SU-DHL-6 (cell line): ENCODE data around the gene CATSPERE.
"Not testable (repeated sequence)": the region's sequence is repeated elsewhere in the genome, so short reads cannot be mapped to it uniquely, and the experiment has no call there.

Experiments used
- H2AFZ ChIP-seq: fragments of 200-600 bp; sonication (generic); 2 replicates; pipeline ENCODE4 v1.6.1; 2014; ENCODE audit warnings: low read depth, mild to moderate bottlenecking, moderate library complexity, mixed read lengths, antibody characterized with exemption, low read length; ENCODE audit not compliant: severe bottlenecking
- H3F3A ChIP-seq: fragments of 200-600 bp; shearing (Covaris generic); 2 replicates; pipeline ENCODE4 v1.6.0; 2016; ENCODE audit warnings: antibody characterized with exemption, mild to moderate bottlenecking; ENCODE audit not compliant: insufficient read depth
- H3K27ac ChIP-seq: fragments of 200-600 bp; sonication (generic); 2 replicates; pipeline ENCODE4 v1.5.1; 2016; ENCODE audit warnings: low read depth, mild to moderate bottlenecking, low read length, moderate library complexity, mixed read lengths
- H3K27me3 ChIP-seq: fragments of 200-600 bp; sonication (generic), shearing (Covaris generic); 2 replicates; pipeline ENCODE4 v1.6.0; 2014; ENCODE audit warnings: mild to moderate bottlenecking, low read length
- H3K36me3 ChIP-seq: fragments of 200-600 bp; sonication (generic); 2 replicates; pipeline ENCODE4 v1.6.1; 2014; ENCODE audit warnings: mild to moderate bottlenecking, low read length, mixed read lengths
- H3K4me2 ChIP-seq: fragments of 300-600, 200-600 bp; shearing (Covaris generic), sonication (generic); 2 replicates; pipeline ENCODE4 v1.6.0; 2014; ENCODE audit warnings: low read length, low read depth, mild to moderate bottlenecking; ENCODE audit not compliant: poor library complexity, severe bottlenecking
- H3K4me3 ChIP-seq: fragments of 200-600 bp; sonication (generic); 2 replicates; pipeline ENCODE4 v1.5.1; 2014; ENCODE audit warnings: antibody characterized with exemption, low read length, mild to moderate bottlenecking, mixed read lengths; ENCODE audit not compliant: insufficient read depth, poor library complexity, severe bottlenecking
- H3K79me2 ChIP-seq: fragments of 200-600 bp; sonication (generic); 2 replicates; pipeline ENCODE4 v1.6.1; 2014; ENCODE audit warnings: mild to moderate bottlenecking, low read length, moderate library complexity; ENCODE audit not compliant: insufficient read depth
- H3K9ac ChIP-seq: fragments of 200-600 bp; sonication (generic); 2 replicates; pipeline ENCODE4 v1.7.0; 2014; ENCODE audit warnings: mild to moderate bottlenecking, low read length
- H3K9me2 ChIP-seq: fragments of 200-600 bp; sonication (generic); replicated peaks from 2 replicates; pipeline ENCODE4 v1.6.1; 2014; ENCODE audit warnings: low read length; ENCODE audit not compliant: insufficient read depth
- H3K9me3 ChIP-seq: fragments of 200-600 bp; sonication (generic); 2 replicates; pipeline ENCODE4 v1.6.1; 2014; ENCODE audit warnings: low read length, mixed read lengths; ENCODE audit not compliant: insufficient read depth
- H4K20me1 ChIP-seq: fragments of 200-600 bp; sonication (generic); 2 replicates; pipeline ENCODE4 v1.6.1; 2014; ENCODE audit warnings: low read depth, mild to moderate bottlenecking, antibody characterized with exemption, low read length, moderate library complexity, mixed read lengths
- CTCF ChIP-seq: fragments of 200-600 bp; sonication (generic); IDR thresholded peaks from one replicate; pipeline ENCODE4 v1.5.1; 2017; ENCODE audit warnings: antibody characterized with exemption, mild to moderate bottlenecking, low read length, moderate library complexity; ENCODE audit not compliant: insufficient read depth, poor library complexity, severe bottlenecking
- EZH2phosphoT487 ChIP-seq: fragments of 200-600 bp; sonication (generic), shearing (Covaris generic); conservative IDR thresholded peaks from 2 replicates; pipeline ENCODE4 v1.6.1; 2018; ENCODE audit warnings: mild to moderate bottlenecking, antibody characterized with exemption, low read length, moderate library complexity, mixed read lengths

CATSPERE gene

GRCh38 chr1:244466724-244467123, 5.7 kb downstream of the CATSPERE start:
- Histone ChIP-seq H3K4me2 (no peak overlapping the region), H3K27me3 (no peaks in the 10 kb centered on the region)

GRCh38 chr1:244473059-244473605, 12.1 kb downstream of the CATSPERE start:
- no peak for TF ChIP-seq CTCF
- no peak for TF ChIP-seq EZH2phosphoT487
- Histone ChIP-seq H3K4me2 (no peak overlapping the region), H3K36me3 (no peaks in the 10 kb centered on the region), H3K27me3 (no peaks in the 10 kb centered on the region), H3K4me3 (no peak overlapping the region), H3F3A (no peaks in the 10 kb centered on the region), H3K27ac (no peak overlapping the region), H2AFZ (no peak overlapping the region), H3K9ac (no peak overlapping the region), H4K20me1 (no peaks in the 10 kb centered on the region), H3K9me3 (no peaks in the 10 kb centered on the region), H3K9me2 (no peaks in the 10 kb centered on the region), H3K79me2 (no peaks in the 10 kb centered on the region)

More at GRCh38 chr1:244466724-244467123, 5.7 kb downstream of the CATSPERE start:
- Histone ChIP-seq H3K9me3 (no peaks in the 10 kb centered on the region), H4K20me1 (no peaks in the 10 kb centered on the region), H3K9ac (no peak overlapping the region), H3K79me2 (no peaks in the 10 kb centered on the region), H3F3A (peaks cover 12% of the 10 kb centered on the region), H2AFZ (no peak overlapping the region), H3K36me3 (no peaks in the 10 kb centered on the region), H3K9me2 (no peaks in the 10 kb centered on the region), H3K4me3 (no peak overlapping the region), H3K27ac (no peak overlapping the region)
- no peak for TF ChIP-seq EZH2phosphoT487
- TF ChIP-seq CTCF, result no peak

- H3K9ac ChIP-seq, H3F3A ChIP-seq, H2AFZ ChIP-seq, H3K27me3 ChIP-seq, H3K9me2 ChIP-seq, H3K4me2 ChIP-seq, H3K36me3 ChIP-seq, H4K20me1 ChIP-seq, H3K4me3 ChIP-seq, H3K79me2 ChIP-seq, H3K9me3 ChIP-seq, H3K27ac ChIP-seq: not testable (repeated sequence)
Measured at GRCh38 chr1:244484971-244485370, 23.9 kb downstream of the CATSPERE start.

- no peak for TF ChIP-seq EZH2phosphoT487
- no peak for TF ChIP-seq CTCF
- Histone ChIP-seq H3K36me3 (no peaks in the 10 kb centered on the region), H3K9me2 (no peaks in the 10 kb centered on the region), H3K27me3 (no peaks in the 10 kb centered on the region), H3F3A (no peaks in the 10 kb centered on the region), H2AFZ (no peak overlapping the region), H3K79me2 (no peaks in the 10 kb centered on the region), H3K4me3 (no peak overlapping the region), H4K20me1 (no peaks in the 10 kb centered on the region), H3K4me2 (no peak overlapping the region), H3K9ac (no peak overlapping the region), H3K9me3 (no peaks in the 10 kb centered on the region), H3K27ac (no peak overlapping the region)
Measured at GRCh38 chr1:244494653-244495052, 33.6 kb downstream of the CATSPERE start.
